Activated naive CD4-positive, alpha-beta T cell treated with Interleukin-2 at 50 U/mL for 16 hours (primary cell): ENCODE data around the gene CPT1B.
A peak's percentile ranks its signal among the peaks of the same experiment; 100 is the strongest.
"Not testable (repeated sequence)": the region's sequence is repeated elsewhere in the genome, so short reads cannot be mapped to it uniquely, and the experiment has no call there.

Experiments
- DNase-seq: peaks from one replicate; pipeline ENCODE4 v3.0.0-alpha.2; 2020

Gene CPT1B

DNA sequence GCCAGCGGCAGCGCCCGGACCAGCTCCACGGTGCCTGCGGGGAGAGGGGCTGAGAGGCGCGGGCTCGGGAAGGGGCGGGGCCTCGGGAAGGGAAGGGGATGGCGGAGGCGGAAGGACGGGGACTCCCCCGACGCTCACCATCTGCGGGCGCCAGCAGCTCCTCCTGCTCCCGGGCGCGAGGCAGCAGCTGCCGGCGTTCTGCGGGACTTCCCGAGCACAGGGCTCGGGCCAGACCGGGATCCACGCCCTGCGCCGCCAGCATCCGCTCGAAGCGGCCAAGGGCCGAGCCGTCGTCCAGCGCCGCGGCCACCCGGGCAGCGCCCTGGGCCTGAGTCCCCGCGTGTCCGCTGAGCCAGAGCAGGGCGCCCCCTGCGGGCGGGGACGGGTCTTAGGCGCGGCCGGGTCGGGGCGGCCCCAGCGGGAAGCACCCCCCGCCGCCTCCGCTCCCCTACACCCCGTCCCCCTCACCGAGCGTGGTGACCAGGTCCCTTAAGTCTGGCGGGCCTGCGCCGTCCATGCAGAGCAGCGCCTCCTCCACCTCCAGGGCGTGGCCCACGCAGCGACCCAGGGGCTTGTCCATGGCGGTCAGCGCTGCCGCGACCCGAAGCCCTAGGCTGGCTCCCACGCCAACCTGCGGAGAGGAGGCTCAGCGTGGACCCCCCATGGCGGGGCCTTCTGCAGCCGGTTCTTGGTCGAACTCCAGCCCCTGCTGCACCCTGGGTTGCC lies 52.0 kb downstream of the CPT1B start:
- peak; percentile 83 for DNase-seq

GRCh38 chr22:50525858-50526107 lies 52.4 kb downstream of the CPT1B start:
- no peak for DNase-seq

GRCh38 chr22:50525104-50525857 lies 52.9 kb downstream of the CPT1B start, which contains the start of gene SCO2:
Gene SCO2, minus strand, starts transcription at chr22:50525598. Its CDS starts 1,187 bp downstream, at chr22:50524411.
- peak; percentile 98 for DNase-seq

DNA sequence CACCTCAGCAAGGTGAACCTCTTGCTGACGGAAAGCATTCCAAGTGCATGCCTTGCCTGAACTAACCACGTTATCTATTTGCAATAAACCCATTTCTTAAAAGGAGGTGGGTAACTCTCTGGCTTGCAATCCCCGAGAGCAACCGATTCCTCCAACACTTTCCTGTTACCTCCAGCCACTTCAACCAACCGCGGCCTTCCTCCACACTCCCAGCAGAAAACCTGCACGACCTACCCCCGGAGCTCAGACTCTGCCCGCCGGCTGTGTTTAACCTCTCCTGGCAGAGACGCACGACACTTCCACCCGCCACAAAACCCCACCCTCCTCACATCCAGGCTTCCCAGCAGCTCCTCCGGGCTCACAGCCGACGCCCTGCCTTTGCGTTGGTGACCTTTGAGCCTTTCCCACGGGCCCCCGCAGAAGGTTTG lies 53.5 kb downstream of the CPT1B start:
- no peak for DNase-seq

GRCh38 chr22:50523806-50524675 lies 54.2 kb downstream of the CPT1B start:
- no peak for DNase-seq

DNA sequence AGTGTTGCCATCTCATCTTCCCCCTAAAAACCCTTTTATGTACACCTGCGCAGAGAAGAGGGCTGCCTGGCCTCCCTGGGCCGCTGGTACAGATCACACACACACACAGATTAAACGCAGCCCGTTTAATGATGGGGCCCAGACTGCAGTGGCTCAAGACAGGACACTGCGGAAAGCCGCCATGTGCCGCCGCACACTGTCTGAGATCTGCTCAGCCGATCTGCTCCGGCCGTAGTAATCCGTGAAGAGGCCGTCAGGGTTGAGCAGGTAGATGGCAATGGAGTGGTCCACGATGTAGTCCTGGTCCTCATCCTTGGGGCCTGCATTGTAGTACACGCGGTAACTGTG lies 54.8 kb downstream of the CPT1B start:
- no peak for DNase-seq

DNA sequence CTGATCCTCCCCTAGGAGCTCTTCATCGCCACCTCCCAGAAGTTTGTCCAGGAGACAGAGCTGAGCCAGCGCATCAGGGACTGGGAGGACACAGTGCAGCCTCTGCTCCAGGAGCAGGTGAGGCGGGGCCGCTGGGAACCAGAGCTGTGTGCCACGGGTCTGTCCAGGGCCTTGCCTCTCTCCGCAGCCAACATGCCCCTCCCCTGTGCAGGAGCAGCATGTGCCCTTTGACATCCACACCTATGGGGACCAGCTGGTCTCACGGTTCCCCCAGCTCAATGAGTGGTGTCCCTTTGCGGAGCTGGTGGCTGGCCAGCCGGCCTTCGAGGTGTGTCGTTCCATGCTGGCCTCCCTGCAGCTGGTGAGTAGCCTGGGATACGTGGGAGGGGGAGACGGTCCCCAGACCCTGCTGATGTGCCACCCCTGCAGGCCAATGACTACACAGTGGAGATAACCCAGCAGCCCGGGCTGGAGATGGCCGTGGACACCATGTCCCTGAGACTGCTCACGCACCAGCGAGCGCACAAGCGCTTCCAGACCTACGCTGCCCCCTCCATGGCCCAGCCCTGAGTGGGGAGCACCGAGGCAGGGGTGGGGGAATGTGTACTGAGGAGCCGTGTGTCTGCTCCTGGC lies 55.3 kb downstream of the CPT1B start:
- DNase-seq: no peak

DNA sequence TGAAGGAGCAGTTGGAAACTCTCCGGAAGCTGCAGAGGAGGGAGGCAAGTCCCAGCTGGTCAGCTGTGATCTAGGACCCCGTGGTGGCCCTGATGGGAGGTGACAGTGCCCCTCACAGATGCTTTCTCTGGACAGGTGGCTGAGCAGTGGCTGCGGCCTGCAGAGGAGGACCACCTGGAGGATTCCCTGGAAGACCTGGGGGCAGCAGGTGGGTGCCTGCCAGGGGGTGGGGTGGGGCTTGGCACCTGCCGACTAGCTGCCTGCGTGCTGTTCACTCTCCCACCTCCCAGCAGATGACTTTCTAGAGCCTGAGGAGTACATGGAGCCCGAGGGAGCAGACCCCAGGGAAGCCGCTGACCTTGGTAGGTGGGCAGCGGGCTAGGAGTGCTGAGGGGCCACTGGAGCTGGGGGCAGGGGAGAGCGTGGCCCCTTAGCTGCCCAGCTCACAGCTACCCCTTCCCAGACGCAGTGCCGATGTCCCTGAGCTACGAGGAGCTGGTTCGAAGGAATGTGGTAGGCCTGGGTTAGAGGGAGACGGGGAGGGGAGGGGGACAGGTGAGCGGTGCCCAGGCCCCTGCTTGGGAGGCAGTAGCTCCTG lies 55.9 kb downstream of the CPT1B start:
- DNase-seq: no peak

GRCh38 chr22:50521710-50522109 lies 56.5 kb downstream of the CPT1B start:
- DNase-seq: no peak

DNA sequence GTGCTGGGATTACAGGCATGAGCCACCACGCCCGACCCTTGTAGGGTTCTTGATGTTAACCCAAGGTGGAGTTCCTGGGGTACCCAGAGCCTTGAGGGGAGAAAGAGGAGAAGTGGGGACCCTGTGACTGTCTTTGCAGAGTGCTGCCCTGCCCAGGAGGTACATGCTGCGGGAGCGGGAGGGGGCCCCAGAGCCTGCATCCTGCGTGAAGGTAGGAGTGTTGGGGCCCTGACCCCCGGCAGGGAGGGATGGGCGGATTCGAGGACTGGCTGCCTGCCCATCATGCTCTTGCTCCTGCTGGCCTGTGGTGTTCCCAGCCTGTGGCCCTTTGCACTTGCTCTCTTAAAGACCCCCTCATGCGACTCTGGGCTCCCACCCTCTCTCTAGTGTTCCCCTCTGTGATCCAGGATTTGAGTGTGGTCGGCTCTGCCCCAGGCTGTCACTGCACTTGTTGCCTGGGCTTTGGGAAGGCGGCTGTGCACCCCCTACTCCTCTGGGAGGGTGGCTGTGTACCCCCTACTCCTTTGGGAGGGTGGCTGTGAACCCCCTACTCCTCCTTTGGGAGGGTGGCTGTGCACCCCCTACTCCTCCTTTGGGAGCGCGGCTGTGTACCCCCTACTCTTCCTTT lies 57.3 kb downstream of the CPT1B start:
- no peak for DNase-seq

- DNase-seq: not testable (repeated sequence)
Observed at GRCh38 chr22:50520184-50520583, 58.0 kb downstream of the CPT1B start.

- no peak for DNase-seq
Observed at GRCh38 chr22:50519151-50519550, 59.1 kb downstream of the CPT1B start.
